PC-3 (cell line): Measurements from ENCODE around the gene SOCS6. TPM values are rescaled to one million over a fixed set of nuclear protein-coding genes. Genes with fewer than 3 reads are reported as not detected.

Source experiments
- ATAC-seq: fragments of 200-7000 bp; cut with Tn5 transposase; 2 replicates; pipeline ENCODE4 v1.9.1; 2020; ENCODE audit warnings: mild to moderate bottlenecking, moderate library complexity
- BruUV-seq: library from RNA; stranded (reverse); fragments of 400-500 nt; replicated peaks from 2 replicates; lab custom pipeline; 2021; lab: Mats Ljungman, UMichigan
- CTCF ChIA-PET: fragments of 300-600 bp; sonication (Branson Sonifier 250); formaldehyde crosslinking; loops from one replicate; lab custom pipeline; 2022; ENCODE audit warnings: antibody characterized with exemption; lab: Charles Lee
- POLR2A ChIA-PET: fragments of 300-600 bp; sonication (Branson Sonifier 250); formaldehyde crosslinking; loops from one replicate; lab custom pipeline; 2022; ENCODE audit warnings: antibody characterized with exemption; ENCODE audit not compliant: unreplicated experiment; lab: Charles Lee
- DNase-seq: peaks from one replicate; pipeline ENCODE4 v3.0.0-alpha.2; 2015
- H2AFZ ChIP-seq: fragments of 300-600 bp; sonication (generic); 2 replicates; pipeline ENCODE4 v1.6.0; 2016; ENCODE audit warnings: antibody characterized with exemption, low read length
- H3F3A ChIP-seq: fragments of 300-600 bp; sonication (generic); one replicate; pipeline ENCODE4 v1.6.0; 2017; ENCODE audit warnings: antibody characterized with exemption, low read length, control low read depth, mild to moderate bottlenecking; ENCODE audit not compliant: unreplicated experiment
- H3K27ac ChIP-seq: fragments of 300-600 bp; sonication (generic); 2 replicates; pipeline ENCODE4 v1.5.1; 2016; ENCODE audit warnings: mild to moderate bottlenecking, low read length
- H3K27me3 ChIP-seq: fragments of 300-600 bp; sonication (generic); 2 replicates; pipeline ENCODE4 v1.6.1; 2016; ENCODE audit warnings: low read length, mixed read lengths
- H3K36me3 ChIP-seq: fragments of 300-600 bp; sonication (generic); 2 replicates; pipeline ENCODE4 v1.6.1; 2016; ENCODE audit warnings: low read depth, mixed run types, low read length, mixed read lengths
- H3K4me1 ChIP-seq: fragments of 300-600 bp; sonication (generic); 2 replicates; pipeline ENCODE4 v1.5.1; 2016; ENCODE audit warnings: low read length; ENCODE audit not compliant: insufficient read depth
- H3K4me2 ChIP-seq: fragments of 300-600 bp; sonication (generic); 2 replicates; pipeline ENCODE4 v1.6.0; 2016; ENCODE audit warnings: low read length
- H3K4me3 ChIP-seq: fragments of 300-600 bp; sonication (generic); 2 replicates; pipeline ENCODE4 v1.5.1; 2016; ENCODE audit warnings: mild to moderate bottlenecking, low read length, mixed read lengths
- H3K79me2 ChIP-seq: fragments of 300-600 bp; sonication (generic); 2 replicates; pipeline ENCODE4 v1.6.1; 2017; ENCODE audit warnings: low read length, mixed read lengths
- H3K9ac ChIP-seq: fragments of 300-600 bp; sonication (generic); 2 replicates; pipeline ENCODE4 v1.6.0; 2016; ENCODE audit warnings: mild to moderate bottlenecking, low read length
- H3K9me2 ChIP-seq: fragments of 300-600 bp; sonication (generic); replicated peaks from 2 replicates; pipeline ENCODE4 v1.6.1; 2016; ENCODE audit warnings: mixed run types, low read length, mixed read lengths
- H3K9me3 ChIP-seq: fragments of 300-600 bp; sonication (generic); 2 replicates; pipeline ENCODE4 v1.6.1; 2016; ENCODE audit warnings: low read length, mixed read lengths
- H4K20me1 ChIP-seq: fragments of 300-600 bp; sonication (generic); 2 replicates; pipeline ENCODE4 v1.6.1; 2016; ENCODE audit warnings: low read length, mixed read lengths
- CTCF ChIP-seq: fragments of 300-600 bp; sonication (generic); conservative IDR thresholded peaks from 2 replicates; pipeline ENCODE4 v1.5.1; 2017; ENCODE audit warnings: antibody characterized with exemption, low read depth, mild to moderate bottlenecking, low read length
- EZH2 ChIP-seq: fragments of 300-600 bp; sonication (generic); IDR thresholded peaks from one replicate; pipeline ENCODE4 v1.6.1; 2017; ENCODE audit warnings: antibody characterized with exemption, mild to moderate bottlenecking, low read length; ENCODE audit not compliant: unreplicated experiment
- EZH2phosphoT487 ChIP-seq: fragments of 300-600 bp; sonication (generic); IDR thresholded peaks from 2 replicates; pipeline ENCODE4 v1.6.1; 2018; ENCODE audit warnings: mild to moderate bottlenecking, antibody characterized with exemption, low read length, borderline replicate concordance
- intact Hi-C: fragments of 100-400 bp; cut with micrococcal nuclease; formaldehyde crosslinking; loops from 2 replicates; pipeline ENCODE4 v1.9.0; 2023
- total RNA-seq: library from RNA; depleted of rRNA; stranded (reverse); fragments of >200 nt; gene quantifications from 2 replicates; pipeline ENCODE4 v1.2.3, GENCODE V29; 2014

SOCS6 gene
- total RNA-seq, 1 experiment from 2014 or later = 17.9 TPM

DNA sequence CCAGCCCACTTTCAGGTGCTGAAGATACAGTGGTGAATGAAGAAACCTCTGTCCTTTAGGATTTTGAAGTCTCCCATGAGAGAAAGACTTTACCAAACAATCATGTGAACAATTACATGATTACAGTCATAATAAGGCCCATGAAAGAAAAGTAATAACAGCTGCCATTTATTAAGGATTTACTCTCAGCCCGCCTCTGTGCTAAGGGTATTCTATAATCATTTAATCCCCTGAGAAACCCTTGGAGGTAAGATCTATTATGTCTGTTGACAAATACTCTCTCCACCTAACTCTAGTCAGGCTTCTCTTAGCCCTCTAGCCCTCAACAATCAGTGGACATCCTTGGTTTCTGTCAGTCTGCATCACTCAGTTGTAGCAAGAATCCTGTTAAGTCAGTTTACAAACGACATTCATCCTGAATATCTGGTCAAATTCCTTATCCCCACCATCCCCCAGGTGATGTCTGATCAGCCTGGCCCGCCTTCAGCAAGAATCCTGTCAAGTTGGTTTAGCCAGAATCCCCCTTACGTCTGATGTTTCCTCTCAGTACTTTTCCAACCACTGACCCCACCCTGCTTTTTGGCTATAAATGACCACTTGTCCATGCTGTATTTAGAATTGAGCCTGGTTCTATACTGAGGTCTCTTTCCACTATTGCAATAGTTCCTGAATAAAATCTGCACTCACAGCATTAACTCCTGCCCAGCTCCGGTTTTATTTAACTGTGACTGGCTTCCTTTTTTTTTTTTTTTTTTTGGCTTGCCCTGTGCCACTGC is 12.2 kb upstream of the SOCS6 start:
- intact Hi-C loops = no loop called here
- TF ChIP-seq EZH2phosphoT487 (no peak), EZH2 (no peak), CTCF (no peak)
- Histone ChIP-seq H3K4me1 (peaks cover 11% of the 10 kb centered on the region), H3K4me2 (0 out of 2 replicates have a peak overlapping the region, but pooled peaks have one; percentile 21), H3K36me3 (no peaks in the 10 kb centered on the region), H4K20me1 (no peaks in the 10 kb centered on the region), H3K27me3 (no peaks in the 10 kb centered on the region), H3K9me2 (no peaks in the 10 kb centered on the region), H3K9me3 (peaks cover 11% of the 10 kb centered on the region), H3K9ac (no peak overlapping the region), H3K79me2 (no peaks in the 10 kb centered on the region), H3F3A (no peaks in the 10 kb centered on the region), H2AFZ (peak overlapping the region; percentile 49), H3K27ac (0 out of 2 replicates have a peak overlapping the region, but pooled peaks have one; percentile 16), H3K4me3 (no peak overlapping the region)
- ATAC-seq (peak; percentile 56; the same call in 1 of the 2 replicates), DNase-seq (peak; percentile 53)
- CTCF ChIA-PET = interaction anchor here (0.9 kb wide), 1 partner anchor 157 kb away, joined by 7 read pairs; no protein-coding TSS in a partner anchor
- no TSS peak for BruUV-seq
- POLR2A ChIA-PET = no interaction called here

- Histone ChIP-seq H2AFZ (no peak overlapping the region), H3K27ac (no peak overlapping the region), H3K36me3 (no peaks in the 10 kb centered on the region), H3F3A (no peaks in the 10 kb centered on the region), H3K79me2 (no peaks in the 10 kb centered on the region), H3K4me3 (no peak overlapping the region), H4K20me1 (no peaks in the 10 kb centered on the region), H3K9ac (no peak overlapping the region), H3K9me2 (no peaks in the 10 kb centered on the region), H3K4me1 (peaks cover 11% of the 10 kb centered on the region), H3K9me3 (no peaks in the 10 kb centered on the region), H3K4me2 (no peak overlapping the region), H3K27me3 (no peaks in the 10 kb centered on the region)
- CTCF ChIA-PET = no interaction called here
- TF ChIP-seq EZH2phosphoT487 (no peak), CTCF (no peak), EZH2 (no peak)
- intact Hi-C loops = no loop called here
- BruUV-seq = no TSS peak
- DNase-seq = peak; percentile 49
- peak; percentile 42; the same call in 1 of the 2 replicates for ATAC-seq
- POLR2A ChIA-PET = no interaction called here
Measured at GRCh38 chr18:70279470-70279869, 9.4 kb upstream of the SOCS6 start.
